Measurements from ENCODE around the gene RHD.
"Not testable (repeated sequence)": the region's sequence is repeated elsewhere in the genome, so short reads cannot be mapped to it uniquely, and the experiment has no call there.

DNA sequence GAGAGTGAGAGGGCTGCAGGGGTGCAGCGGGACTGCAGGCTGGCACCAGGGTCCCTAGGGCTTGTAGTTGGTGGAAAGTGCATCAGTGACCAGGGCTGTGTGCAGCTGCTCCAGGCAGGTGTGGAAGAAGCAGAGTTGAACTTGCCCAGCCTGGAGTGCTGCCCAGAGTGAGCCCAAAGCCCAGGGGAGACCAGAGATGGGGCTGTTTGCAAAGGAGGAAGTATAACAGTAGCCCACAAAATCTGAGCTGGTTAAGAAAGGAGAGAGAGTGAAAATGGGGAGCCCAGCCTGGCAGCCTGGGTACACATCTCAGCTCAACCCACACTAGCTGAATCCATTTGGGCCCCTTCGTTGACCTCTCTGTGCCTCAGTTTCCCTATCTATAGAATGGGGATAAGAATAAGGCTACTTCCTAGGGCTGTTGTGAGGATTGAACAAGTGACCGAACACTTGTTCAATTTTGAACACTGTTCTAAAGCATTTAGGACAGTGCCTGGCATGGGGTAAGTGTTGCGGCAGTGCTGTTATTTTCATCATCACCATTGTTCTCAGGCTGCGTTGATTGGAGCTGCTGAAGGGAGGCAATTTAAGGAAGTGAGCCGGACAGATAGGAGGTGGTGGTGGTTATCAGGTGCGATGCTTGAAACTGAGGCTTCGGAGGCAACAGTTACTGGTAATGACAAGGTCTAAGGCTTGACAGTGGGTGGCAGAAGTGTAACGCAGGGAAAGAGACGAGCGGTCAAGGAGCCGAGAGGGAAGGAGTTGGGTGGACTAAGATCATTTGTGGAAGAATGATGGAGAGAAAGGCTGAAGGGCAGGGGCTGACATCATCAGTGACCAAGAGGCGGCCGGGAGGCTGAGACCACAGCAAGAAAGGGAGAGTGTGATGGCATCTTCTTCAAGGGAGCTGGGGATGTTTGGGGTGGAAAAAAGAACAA is 22.8 kb downstream of the RHD start:
- not testable (repeated sequence) for TF ChIP-seq CTCF (IDR thresholded peaks at IDR 0.05 in 8 of 11, conservative IDR thresholded peaks at IDR 0.05 in 3 of 11); POLR2A (IDR thresholded peaks at IDR 0.05); POLR2AphosphoS5 (IDR thresholded peaks at IDR 0.05)

All from spleen (tissue), 7 donors.